Mammary epithelial cell (primary cell): ENCODE data around the gene RNF220.

ENCODE experiments used
- CTCF ChIP-seq, 2 donors: IDR thresholded peaks in 1 of 2; conservative IDR thresholded peaks in 1 of 2; 2 replicates each; pipeline ENCODE4 v1.5.1; 2011 to 2012; ENCODE audit warnings: inconsistent platforms in 2 of 2, low read length in 2 of 2, mild to moderate bottlenecking in 2 of 2, control low read depth in 1 of 2, low read depth in 1 of 2; ENCODE audit not compliant: insufficient read depth in 1 of 2; ENCODE audit errors: extremely low read depth in 1 of 2
- EZH2 ChIP-seq: IDR thresholded peaks from 2 replicates; pipeline ENCODE4 v1.6.1; 2012; ENCODE audit warnings: low read length, inconsistent platforms, borderline replicate concordance

GRCh38 chr1:44684525-44684924 is 279.5 kb downstream of the RNF220 start:
- TF ChIP-seq EZH2 (no peak), CTCF (conservative IDR thresholded peaks at IDR 0.05 in 1 of 2, IDR thresholded peaks at IDR 0.05 in 1 of 2; ENCODE audit: extremely low read depth in 1 of 2, insufficient read depth in 1 of 2, low read depth in 1 of 2, low read length in 2 of 2) (no peak)
